ENCODE results near the gene SERF2.
"Not testable (repeated sequence)": the region's sequence is repeated elsewhere in the genome, so short reads cannot be mapped to it uniquely, and the experiment has no call there.

DNA sequence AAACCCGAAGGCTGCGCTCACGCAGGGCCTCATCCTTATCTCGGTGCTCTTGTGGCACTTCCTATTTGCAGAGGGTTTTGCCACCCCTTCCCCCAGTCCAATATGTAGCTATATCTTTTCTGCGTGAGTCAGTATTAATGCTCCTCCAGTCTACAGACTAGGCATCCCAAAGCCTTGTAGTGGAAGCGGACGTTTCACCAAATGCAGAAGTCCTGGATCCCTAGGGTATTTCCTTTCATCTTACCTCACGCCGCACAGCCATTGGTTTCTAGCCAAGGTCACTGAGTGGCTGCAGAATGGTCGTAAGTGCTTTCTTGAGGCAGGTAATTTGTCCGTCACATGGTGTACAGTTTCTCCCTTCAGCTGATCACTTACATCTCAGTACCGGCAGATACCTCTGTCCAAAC, 45.2 kb upstream of the SERF2 start:
- TF ChIP-seq, protein P1, sequence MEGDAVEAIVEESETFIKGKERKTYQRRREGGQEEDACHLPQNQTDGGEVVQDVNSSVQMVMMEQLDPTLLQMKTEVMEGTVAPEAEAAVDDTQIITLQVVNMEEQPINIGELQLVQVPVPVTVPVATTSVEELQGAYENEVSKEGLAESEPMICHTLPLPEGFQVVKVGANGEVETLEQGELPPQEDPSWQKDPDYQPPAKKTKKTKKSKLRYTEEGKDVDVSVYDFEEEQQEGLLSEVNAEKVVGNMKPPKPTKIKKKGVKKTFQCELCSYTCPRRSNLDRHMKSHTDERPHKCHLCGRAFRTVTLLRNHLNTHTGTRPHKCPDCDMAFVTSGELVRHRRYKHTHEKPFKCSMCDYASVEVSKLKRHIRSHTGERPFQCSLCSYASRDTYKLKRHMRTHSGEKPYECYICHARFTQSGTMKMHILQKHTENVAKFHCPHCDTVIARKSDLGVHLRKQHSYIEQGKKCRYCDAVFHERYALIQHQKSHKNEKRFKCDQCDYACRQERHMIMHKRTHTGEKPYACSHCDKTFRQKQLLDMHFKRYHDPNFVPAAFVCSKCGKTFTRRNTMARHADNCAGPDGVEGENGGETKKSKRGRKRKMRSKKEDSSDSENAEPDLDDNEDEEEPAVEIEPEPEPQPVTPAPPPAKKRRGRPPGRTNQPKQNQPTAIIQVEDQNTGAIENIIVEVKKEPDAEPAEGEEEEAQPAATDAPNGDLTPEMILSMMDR (IDR thresholded peaks at IDR 0.05), result not testable (repeated sequence)
- not testable (repeated sequence) for TF ChIP-seq POLR2A (IDR thresholded peaks at IDR 0.05)
